HG03469 (cell line): Measurements from ENCODE around the gene SAXO1.
"Not testable (repeated sequence)": the region's sequence is repeated elsewhere in the genome, so short reads cannot be mapped to it uniquely, and the experiment has no call there.

ENCODE experiments used
- ATAC-seq: cut with Tn5 transposase; IDR thresholded peaks from one replicate; pipeline ENCODE4 v1.9.1; 2021; ENCODE audit warnings: mild to moderate bottlenecking, moderate library complexity, moderate number of reproducible peaks; ENCODE audit not compliant: unreplicated experiment

SAXO1 gene

GRCh38 chr9:18971909-18972308, 61.1 kb downstream of the SAXO1 start:
- ATAC-seq, result no peak

- ATAC-seq, result no peak
Measured at GRCh38 chr9:18971404-18971803, 61.6 kb downstream of the SAXO1 start.

- no peak for ATAC-seq
Measured at GRCh38 chr9:18970393-18970792, 62.6 kb downstream of the SAXO1 start.

GRCh38 chr9:18969128-18969527, 63.9 kb downstream of the SAXO1 start:
- no peak for ATAC-seq

GRCh38 chr9:18955626-18956025, 77.4 kb downstream of the SAXO1 start:
- no peak for ATAC-seq

GRCh38 chr9:18951936-18952335, 81.1 kb downstream of the SAXO1 start:
- ATAC-seq, result no peak

- ATAC-seq, result no peak
Measured at GRCh38 chr9:18947892-18948339, 85.1 kb downstream of the SAXO1 start.

GRCh38 chr9:18942801-18943200, 90.2 kb downstream of the SAXO1 start:
- no peak for ATAC-seq

- ATAC-seq, result no peak
Measured at GRCh38 chr9:18941060-18941740, 91.8 kb downstream of the SAXO1 start.

GRCh38 chr9:18939943-18940342, 93.1 kb downstream of the SAXO1 start:
- ATAC-seq, result no peak

- no peak for ATAC-seq
Measured at GRCh38 chr9:18936094-18936871, 96.7 kb downstream of the SAXO1 start.

GRCh38 chr9:18935541-18935940, 97.5 kb downstream of the SAXO1 start:
- no peak for ATAC-seq

- not testable (repeated sequence) for ATAC-seq
Measured at GRCh38 chr9:18930611-18931010, 102.4 kb downstream of the SAXO1 start.

GRCh38 chr9:18928711-18929110, 104.3 kb downstream of the SAXO1 start:
- ATAC-seq, result no peak

GRCh38 chr9:18926513-18926912, 106.5 kb downstream of the SAXO1 start:
- ATAC-seq, result no peak

GRCh38 chr9:18925880-18926279, 107.1 kb downstream of the SAXO1 start:
- no peak for ATAC-seq

- ATAC-seq, result no peak
Measured at GRCh38 chr9:18923671-18924430, 109.2 kb downstream of the SAXO1 start.

GRCh38 chr9:18923167-18923566, 109.8 kb downstream of the SAXO1 start:
- no peak for ATAC-seq

GRCh38 chr9:18922161-18922885, 110.7 kb downstream of the SAXO1 start:
- no peak for ATAC-seq

GRCh38 chr9:18921366-18922075, 111.5 kb downstream of the SAXO1 start:
- no peak for ATAC-seq
